COLO829 (cell line): ENCODE results near the gene CXorf51A.
"Not testable (repeated sequence)": the region's sequence is repeated elsewhere in the genome, so short reads cannot be mapped to it uniquely, and the experiment has no call there.

Experiments
- DNase-seq: peaks from one replicate; pipeline ENCODE4 v3.0.0; 2012; ENCODE audit warnings: low spot score

Gene CXorf51A

GRCh38 chrX:146814644-146815043 lies at the start of gene CXorf51A:
TSS of gene CXorf51A (minus strand) at chrX:146814744. CDS start at chrX:146814723, 21 bp downstream.
- not testable (repeated sequence) for DNase-seq

- no peak for DNase-seq
Observed at GRCh38 chrX:146863566-146863965, 49.0 kb upstream of the CXorf51A start.

GRCh38 chrX:146854281-146854680 lies 39.7 kb upstream of the CXorf51A start:
- no peak for DNase-seq

- DNase-seq, result no peak
Observed at GRCh38 chrX:146831994-146832393, 17.4 kb upstream of the CXorf51A start.

- not testable (repeated sequence) for DNase-seq
Observed at GRCh38 chrX:146809471-146809870, 5.1 kb downstream of the CXorf51A start, which contains the start of gene CXorf51B. TSS of gene CXorf51B (plus strand) at chrX:146809771. CDS start at chrX:146809792, 21 bp downstream.
